HG03135 (cell line): ENCODE measurements around the gene HINT2.

Experiments
- ATAC-seq: cut with Tn5 transposase; IDR thresholded peaks from one replicate; pipeline ENCODE4 v1.9.1; 2021; ENCODE audit warnings: mild to moderate bottlenecking, moderate library complexity; ENCODE audit not compliant: unreplicated experiment

The HINT2 gene

DNA sequence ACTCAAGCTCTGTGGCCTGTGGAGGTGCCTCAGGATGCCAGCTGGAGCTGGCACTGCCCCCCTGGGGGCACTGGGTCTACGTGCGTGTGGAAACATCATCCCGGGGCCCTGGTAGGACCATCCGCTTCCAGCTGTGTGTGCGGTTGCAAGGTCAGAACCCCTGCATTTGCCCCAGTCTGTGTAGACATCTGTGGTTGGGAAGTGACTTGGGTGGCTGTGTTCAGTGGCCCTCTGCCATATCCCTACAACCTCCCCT lies 26.7 kb upstream of the HINT2 start:
- no peak for ATAC-seq

DNA sequence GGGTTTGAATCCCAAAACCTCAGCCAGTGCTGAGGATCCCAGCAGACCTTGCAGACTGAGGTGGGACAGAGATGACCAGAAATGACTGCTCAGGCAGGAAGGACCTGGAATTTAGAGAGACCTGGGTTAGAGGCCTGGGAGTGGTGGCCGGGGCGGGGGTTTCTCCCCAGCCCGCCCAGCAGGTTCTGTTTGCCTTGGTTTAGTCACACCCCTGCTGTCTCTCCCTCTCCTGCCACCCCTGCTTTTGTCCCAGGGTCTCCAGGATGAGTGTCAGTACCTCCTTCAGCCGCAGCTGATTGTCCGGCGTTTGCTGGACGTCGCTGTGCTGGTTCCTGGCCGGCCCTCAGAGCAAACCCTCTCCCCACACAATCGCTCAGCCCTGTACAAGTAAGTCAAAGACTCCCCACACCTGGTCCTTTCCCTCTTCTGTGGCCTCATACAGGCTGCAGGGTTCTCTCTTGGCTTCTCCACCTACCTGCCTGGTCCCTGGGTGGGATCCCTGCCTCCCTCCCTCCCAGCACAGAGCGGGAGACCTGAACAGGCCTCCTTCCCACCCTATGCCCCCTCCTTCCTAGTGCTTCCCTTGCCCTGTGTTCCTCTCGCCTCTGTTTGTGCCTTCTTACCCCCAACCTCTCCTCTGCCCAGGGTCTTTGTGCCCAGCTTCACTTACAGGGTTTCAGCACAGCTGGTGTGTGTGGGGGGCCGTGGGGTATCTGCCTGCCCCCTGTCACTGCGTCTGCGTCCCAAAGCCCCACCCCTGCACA lies 26.2 kb upstream of the HINT2 start:
- ATAC-seq = no peak

DNA sequence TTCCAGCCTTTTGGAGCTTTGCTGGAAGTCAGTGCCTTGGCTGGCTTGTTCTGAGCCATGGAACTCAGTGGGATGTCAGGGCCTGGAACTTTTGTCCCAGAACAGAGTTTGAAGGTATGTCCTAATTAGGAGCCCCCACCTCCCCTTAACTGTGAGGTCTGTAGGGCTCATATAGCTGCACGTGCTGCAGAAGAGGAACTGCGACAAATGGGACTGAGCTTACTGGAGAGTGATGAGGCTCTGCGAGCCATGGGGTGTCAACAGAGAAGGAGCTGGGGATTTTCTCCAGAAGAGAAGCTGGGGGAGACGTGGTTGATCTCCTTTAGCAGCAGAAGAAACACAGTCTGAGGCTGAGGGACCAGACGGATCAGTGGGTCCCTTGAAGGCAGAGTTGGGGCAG lies 25.1 kb upstream of the HINT2 start:
- no peak for ATAC-seq

DNA sequence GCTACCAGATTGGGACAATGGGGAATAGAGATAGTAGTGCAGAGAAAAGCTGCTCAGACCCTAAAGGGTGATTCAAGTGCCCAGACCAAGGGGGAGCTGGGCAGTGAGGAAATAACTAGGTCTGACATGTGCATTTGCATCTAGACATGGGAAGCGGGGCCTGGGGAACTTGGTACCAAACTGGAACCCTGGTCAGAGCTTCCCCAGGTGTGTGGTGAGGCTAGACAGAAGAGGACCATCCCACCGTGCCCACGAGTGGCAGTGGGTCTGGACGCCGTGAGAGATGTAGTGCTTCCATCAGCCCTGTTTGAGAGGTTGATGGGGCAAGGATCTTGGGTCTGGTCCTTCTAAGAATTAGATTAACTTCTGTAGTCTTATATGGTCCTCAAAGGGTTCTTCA lies 21.8 kb upstream of the HINT2 start:
- no peak for ATAC-seq

DNA sequence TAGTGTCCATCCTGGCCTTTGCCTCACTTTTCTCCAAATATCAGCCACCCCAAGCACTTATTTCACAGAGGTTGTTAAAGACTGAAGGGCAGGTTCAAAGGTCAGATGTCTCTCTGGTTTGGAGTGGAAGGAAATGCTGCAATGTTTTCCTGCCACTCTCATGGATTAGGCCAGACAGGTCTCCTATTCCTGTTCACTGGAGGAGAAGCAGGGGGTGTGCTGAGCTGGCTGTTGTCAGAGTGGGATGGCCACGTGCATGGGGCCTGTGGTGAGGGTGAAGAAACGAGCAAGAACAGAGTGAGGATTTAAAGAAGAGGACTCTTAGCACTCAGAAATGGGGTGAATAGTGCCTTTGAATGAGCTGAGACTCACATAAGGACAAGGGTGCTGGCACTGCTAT lies 20.9 kb upstream of the HINT2 start:
- ATAC-seq = no peak

DNA sequence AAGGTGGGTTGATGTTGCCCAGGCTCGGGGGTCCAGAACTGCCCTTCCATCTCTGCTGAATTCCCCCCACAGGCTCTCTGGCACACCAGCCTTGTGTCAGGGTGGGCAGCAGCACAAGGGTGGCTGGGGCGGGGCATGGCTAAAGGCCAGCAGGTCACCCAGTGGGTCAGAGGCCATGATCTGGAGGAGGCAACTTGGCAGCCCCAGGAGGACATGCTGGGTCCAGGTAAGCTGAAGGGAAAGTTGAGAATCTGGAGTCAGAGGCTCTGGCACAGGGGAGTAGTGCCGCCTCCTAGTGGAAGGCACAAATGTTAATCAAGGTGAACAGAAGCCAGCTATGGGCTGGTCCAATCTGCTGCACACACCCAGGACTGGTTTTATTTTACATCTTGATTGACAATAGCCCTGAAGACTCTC lies 20.4 kb upstream of the HINT2 start:
- no peak for ATAC-seq

DNA sequence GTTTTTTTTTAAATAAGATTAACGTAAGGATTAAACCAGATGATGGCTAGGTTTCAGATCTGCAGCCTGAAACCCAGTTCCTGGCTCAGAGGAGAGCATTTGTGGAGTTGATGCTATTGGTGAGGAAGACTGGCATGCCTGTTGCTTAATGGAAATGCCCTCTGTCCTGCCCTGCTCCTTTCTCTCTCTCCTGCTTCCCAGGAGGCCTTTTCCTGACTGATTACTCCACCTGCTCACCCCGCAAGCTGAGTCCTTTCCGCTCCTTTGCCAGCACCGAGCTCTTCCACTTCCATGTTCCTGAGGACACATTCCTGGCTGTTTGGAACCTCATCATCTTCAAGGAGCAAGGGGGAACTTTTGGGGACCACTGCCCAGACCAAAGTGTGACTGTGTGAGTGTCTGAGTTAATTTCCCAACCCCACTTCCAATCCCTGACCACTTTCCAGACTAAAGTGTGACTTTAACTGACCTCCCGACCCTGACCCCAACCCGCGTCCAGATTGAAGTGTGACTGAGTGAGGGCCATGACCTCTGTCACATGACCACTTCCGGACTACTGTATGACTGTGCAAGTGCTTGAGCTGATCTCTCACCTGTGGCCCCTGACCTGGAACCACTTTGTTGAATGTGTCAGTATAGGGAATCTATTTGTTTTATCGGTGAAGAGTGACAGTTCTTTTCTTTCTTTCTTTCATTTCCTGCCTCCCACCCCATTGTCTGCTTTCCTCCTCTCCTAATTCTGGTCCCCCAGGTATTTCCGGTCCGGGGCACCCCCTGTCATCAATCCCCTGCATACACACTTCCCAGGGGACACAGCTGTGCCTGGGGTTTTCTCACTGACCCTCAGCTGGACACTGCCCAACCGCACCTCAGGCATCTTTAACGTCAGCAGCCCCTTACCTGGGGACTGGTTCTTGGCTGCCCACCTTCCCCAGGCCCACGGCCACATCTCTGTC lies 19.7 kb upstream of the HINT2 start:
- ATAC-seq = no peak

DNA sequence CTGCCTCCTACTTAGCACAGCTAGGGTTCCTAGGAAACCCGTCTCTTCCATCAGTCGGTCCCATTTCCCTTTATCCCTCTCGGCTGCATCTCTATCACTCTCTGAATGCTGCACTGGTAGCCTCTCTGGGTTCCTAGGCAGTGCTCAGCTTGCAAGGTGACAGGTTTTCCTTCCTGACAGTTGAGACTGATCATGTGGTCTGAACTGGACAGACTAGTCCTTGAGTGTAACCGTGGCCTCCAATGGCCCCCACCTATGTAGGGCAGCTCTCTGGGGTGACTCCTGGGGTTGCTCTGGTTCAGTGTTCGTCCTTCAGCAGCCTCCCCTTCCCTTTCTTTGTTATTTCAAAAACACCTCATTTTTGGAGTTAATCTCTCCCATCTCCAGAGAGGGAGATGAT lies 18.0 kb upstream of the HINT2 start:
- ATAC-seq = no peak

DNA sequence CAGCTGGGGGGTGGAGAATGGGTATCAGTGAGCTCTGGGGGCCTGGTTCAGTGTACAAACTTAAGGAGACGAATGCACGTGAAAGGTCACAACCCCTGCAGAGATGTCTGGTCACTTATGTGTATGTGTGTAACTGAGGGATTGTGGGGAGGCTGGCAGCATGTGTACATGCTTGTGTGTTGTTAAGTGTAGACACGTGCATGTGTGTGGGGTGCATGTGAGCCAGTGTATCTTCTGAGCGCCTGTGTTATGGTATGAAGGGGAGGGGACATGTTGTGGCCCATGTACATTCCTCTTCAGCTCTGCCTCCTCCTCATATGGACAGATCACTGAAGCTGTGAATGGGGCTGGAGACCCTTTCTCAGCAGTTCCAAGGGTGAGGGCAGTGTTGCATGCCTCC lies 16.2 kb upstream of the HINT2 start:
- ATAC-seq = no peak

DNA sequence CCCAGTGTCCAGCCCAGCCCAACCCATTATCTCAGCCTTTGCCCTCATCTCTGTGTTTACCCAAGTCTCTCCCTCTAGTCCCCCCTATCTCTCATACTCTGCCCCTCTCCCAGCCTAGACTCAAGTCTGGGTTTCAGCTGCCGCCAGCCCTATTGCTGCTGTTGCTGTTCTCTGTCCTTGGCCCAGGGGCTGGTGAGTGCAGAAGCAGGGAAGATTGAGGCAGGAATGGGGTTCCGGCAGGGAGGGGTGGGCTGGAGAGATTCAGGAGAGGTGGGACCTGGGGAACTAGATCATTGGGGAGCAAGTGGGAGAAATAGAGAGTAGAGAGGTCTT lies 14.9 kb upstream of the HINT2 start:
- no peak for ATAC-seq

DNA sequence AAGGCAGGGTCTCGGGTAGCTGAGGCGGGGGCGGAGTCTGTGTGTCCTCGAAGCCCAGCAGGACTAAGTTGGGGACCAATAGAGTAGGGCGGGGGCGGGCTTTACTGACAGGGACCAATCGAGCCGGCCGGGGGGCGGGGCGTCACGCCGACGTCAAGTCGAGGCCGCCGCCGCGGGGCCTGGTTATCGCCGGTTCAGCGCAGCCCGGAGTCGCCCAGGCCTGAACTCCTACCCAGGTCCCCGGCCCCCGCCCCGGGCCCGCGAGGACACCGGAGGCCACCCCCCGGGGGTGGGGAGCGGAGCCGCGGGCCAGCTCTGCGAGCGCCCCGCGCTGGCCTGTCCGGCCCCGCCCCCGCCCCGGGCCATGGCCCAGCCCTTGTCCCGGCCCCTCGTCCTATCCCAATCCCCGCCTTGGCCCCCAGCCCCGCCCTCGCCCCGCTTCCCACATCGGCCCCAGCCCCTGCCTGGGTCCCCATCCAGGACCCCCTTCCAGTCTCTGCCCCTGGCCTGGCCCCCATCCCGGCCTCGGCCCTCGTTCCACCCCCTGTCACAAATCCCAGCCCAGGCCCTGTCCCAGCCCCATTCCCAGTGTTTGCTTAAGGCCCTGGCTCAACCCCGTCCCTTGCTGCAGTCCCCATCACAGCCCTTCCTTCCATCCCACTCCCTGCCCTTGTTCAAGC lies 14.4 kb upstream of the HINT2 start, which contains the start of gene TMEM8B:
Gene TMEM8B (plus strand): TSS at position 145 of the 680 bp plus-strand sequence. CDS start 220 bp downstream, at position 365.
- peak; percentile 65 for ATAC-seq

DNA sequence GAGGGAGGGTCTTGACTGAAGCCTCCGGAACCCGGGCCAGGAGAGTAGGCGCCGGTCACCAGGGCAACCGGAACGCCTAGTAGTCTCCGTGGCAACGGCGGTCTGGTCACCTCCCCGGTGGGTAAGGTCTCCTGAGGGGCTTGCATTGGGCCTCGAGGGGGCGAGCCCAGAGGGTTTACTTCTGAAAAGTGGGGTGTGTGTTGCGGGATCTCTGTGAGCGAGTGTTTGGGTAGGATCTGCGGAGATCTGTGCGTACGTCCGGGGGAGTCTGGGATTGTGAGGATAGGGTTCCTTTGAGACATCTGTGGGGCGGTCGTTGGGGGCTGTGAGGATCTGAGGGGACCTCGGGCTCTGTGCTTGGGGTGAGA lies 13.9 kb upstream of the HINT2 start, which contains the start of gene FAM221B:
Gene FAM221B (minus strand): TSS at position 17 of the 368 bp plus-strand sequence. CDS start 2,571 bp downstream, outside the sequence.
- ATAC-seq = no peak

DNA sequence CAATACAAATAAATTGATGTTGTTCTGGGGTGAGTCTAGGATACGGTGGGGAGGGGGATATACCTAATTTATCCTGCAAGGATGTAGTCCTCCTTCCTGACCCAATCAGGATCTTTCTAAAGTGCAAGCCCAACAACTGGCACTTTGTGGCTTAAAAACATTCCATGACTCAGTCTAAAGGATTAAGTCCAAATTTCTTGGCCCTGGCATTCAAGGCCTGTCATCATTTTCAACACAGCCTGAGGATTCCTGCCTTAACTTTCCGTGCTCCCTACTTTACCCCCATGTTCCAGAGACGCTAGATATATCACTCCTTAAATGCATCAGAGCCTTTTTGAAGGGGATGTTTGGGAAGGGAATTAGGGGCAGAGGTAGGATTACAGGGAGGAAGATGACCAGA lies 12.6 kb upstream of the HINT2 start:
- no peak for ATAC-seq

DNA sequence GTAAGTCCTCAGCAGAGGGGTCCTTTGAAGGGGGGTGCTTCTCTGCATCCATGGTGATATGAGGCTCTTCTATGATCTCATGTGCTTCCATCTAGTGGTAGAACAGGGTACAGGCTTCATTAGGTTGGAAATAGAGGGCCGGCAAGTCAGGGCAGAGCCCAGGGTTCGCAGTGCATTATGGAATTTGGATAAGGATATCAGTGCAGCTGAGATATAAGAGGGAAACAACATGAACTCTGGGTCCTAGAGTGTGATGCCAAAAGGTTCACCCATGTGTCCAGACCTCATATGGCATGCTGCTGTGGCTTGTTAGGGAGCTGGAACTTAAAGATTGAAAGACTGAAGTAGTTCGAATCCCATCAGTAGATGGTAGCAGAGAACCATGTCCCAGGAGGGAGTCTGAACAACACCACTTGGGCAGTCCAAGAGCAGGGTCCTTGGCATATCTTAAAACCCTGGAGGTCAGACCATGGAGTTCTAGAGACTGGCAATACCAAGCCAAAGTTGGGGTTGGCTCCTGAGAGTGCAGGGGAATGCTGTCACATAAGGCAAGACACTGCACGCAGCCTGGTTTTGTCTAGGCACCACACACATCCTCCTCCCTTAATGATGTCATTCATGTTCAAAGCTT lies 11.3 kb upstream of the HINT2 start:
- ATAC-seq = peak; percentile 43

DNA sequence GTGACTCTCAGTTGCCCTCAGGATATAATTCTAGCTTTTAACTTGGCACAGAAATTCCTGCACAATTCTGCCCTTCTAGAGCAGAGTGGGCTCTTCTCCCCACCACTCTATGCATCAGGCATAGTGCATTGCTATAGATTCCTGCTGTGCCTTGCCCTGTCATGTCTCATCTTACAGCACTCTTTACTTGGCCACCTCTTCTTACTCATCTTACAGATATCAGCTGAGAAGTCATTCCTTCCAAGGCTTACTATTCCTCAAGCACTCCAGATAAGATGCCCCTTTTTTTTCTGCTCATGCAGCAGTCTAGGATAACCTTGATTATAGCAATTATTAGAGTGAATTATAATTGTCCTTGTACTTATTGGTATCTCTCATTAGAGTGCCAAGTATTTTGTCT lies 8.1 kb upstream of the HINT2 start:
- no peak for ATAC-seq

DNA sequence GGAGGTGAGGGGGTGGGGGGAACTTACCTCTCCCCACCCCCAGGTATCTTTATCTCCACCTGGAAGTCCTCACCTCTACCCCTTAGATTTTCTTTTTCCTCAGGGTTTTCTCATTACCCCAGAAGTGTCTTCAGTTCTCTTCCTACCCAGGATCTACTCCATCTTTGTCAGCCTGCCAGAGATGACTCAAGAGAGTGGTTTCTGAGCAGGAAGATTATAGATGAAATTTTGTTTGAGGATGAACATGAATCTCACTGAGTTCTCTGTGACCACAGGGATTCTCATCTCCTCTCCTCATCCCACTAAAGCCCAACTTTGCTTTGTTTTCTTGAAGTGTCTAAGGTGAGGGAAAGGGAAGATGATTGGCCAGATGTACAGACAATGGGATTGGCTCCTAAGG lies 5.2 kb upstream of the HINT2 start:
- ATAC-seq = no peak

DNA sequence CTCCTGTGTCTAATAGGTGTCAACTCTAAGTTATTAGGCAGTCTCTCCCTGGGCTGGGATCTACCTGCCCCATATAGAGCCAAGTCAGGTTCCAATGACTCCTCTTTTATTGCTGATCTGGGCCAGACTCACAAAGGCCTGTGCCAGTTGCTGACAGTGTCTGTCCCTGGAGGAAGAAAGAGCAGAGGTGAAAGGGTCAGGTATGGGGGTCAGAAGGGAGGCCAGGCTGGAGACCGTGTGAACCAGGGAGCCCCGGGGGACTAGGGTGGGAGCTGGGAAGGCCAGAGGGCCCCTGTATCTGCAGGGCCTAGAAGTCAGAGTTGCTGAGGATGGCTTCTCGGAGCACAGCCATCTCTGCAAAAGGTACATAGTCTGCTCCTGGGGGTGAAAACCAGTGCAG lies 3.5 kb upstream of the HINT2 start:
- no peak for ATAC-seq

DNA sequence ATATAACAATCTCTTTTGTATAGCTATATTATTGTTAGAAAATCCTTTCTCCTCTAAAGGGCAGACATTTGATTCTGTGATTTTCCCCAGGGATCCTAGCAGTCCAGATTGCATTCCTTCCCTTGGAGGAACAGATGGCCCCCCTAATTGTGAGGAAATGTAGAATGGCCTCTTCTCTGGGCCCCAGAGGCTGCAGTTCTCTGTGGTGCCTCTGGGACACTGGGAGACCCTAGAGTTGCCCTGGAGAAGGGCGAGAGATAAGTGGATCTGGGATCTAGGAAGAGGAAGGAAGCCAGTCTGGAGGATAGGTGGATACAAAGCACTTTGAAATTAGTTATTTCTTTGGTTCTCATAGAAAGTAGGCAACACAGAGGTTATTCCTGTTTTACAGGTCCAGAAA lies 1.9 kb upstream of the HINT2 start:
- no peak for ATAC-seq

DNA sequence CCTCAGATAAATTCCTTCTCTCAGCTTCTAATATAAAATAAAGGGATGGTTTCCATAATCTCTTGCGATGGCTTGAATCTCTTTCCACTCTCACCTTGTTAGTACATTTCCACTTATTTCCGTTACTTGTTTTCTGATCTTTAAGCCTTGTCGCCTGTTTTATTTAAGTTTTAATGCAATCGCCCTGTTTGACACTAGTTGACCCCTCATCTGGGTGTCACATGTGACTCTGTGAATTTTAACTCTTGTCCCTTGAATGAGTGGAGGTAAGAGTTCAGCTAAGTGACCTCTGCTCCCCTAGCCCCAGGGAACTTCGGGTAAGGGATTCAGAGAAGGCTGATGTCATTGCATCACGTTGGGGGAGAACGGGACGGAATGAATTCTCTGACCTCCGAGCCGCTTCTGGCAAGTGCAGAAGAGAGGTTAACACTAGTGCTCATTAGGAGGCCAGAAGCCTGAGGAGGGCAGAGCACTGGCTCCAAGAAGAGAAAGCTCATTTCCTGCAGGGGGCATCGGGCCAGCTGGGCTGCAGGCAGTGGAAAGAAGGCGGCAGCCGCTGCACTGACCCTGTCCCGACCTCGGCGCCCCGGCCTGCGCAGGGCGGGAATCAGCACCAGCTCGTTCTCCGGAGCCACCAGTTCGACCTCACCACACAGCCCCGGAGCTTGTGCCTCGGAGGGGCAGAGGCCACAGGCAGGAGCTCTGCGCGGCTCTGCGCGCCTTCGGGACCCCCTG lies 569 bp downstream of the HINT2 start:
- ATAC-seq = peak; percentile 29

DNA sequence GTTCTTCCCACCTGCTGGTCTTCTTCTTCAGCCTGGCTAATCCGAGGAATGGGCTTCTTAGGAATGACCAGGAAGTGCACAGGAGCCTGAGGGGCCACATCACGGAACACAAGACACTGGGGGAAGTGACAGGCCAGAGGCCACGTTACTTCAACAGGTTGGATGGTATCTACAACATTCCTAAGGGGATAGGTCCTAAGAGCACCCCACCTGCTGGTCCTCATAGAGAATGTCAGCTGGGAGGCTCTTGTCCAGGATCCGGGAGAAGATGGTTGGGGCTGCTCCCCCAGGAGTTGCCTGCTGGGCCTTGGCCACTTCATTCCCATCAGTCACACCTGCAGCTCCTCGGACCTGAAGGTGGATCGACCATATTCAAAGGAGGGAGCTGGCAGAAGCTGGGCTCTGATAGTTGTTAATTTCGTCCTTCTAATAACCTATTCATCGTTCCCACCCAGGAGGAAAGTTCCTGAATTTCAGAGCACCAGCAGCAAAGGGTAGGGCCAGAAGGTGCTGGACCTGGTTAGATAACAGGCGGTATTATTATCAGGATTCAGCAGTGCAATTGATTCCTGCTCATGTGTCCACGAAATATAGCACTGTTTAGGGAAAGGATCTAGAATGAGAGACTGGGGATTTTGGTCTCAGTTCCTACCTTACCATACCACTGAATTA lies 1.3 kb downstream of the HINT2 start:
- ATAC-seq = no peak
